Upper lobe of left lung (tissue), 6 donors: ENCODE results near the gene CNPY4. TPM values are rescaled to one million over a fixed set of nuclear protein-coding genes. Genes with fewer than 3 reads are reported as not detected.

ENCODE experiments used
- ATAC-seq, 2 donors: fragments of 200-7000 bp; cut with Tn5 transposase; one replicate each; pipeline ENCODE4 v1.9.1; 2022; ENCODE audit warnings: mild to moderate bottlenecking in 2 of 2, moderate library complexity in 2 of 2; ENCODE audit not compliant: low FRiP score in 2 of 2
- DNase-seq, 2 donors: peaks; one replicate each; pipeline ENCODE4 v3.0.0-alpha.2; 2019 to 2020
- H3K27ac ChIP-seq, 4 donors: fragments of 200-600 bp; sonication (generic); one replicate each; pipeline ENCODE4 v1.5.1; 2016 to 2019
- H3K27me3 ChIP-seq, 4 donors: fragments of 200-600 bp; sonication (generic); one replicate each; pipeline ENCODE4 v1.5.1; 2017 to 2019
- H3K36me3 ChIP-seq, 4 donors: fragments of 200-600 bp; sonication (generic); one replicate each; pipeline ENCODE4 v1.5.1; 2016 to 2019
- H3K4me1 ChIP-seq, 4 donors: fragments of 200-600 bp; sonication (generic); one replicate each; pipeline ENCODE4 v1.5.1; 2018 to 2019
- H3K4me3 ChIP-seq, 4 donors: fragments of 200-600 bp; sonication (generic); one replicate each; pipeline ENCODE4 v1.5.1; 2017 to 2019; ENCODE audit warnings: mild to moderate bottlenecking in 2 of 4, moderate library complexity in 1 of 4
- H3K9me3 ChIP-seq, 4 donors: fragments of 200-600 bp; sonication (generic); one replicate each; pipeline ENCODE4 v1.5.1; 2018 to 2019
- CTCF ChIP-seq, 6 experiments: fragments of 450-650 bp in 4 of 6; fragments of 200-600 bp in 2 of 6; sonication (generic) in 2 of 6; IDR thresholded peaks; one replicate each; pipeline ENCODE4 v1.5.1; 2016 to 2019; ENCODE audit warnings: antibody characterized with exemption in 6 of 6
- EP300 ChIP-seq, 4 donors: sonication (generic); formaldehyde crosslinking; IDR thresholded peaks; one replicate each; pipeline ENCODE4 v1.5.1; 2017; ENCODE audit warnings: antibody characterized with exemption in 4 of 4, control low read depth in 2 of 4
- POLR2A ChIP-seq, 4 donors: fragments of 450-650 bp; IDR thresholded peaks; one replicate each; pipeline ENCODE4 v1.5.1; 2016 to 2017; ENCODE audit warnings: antibody characterized with exemption in 4 of 4, mild to moderate bottlenecking in 2 of 4
- POLR2AphosphoS5 ChIP-seq, 2 donors: sonication (generic); formaldehyde crosslinking; IDR thresholded peaks; one replicate each; pipeline ENCODE4 v1.5.1; 2017; ENCODE audit warnings: antibody characterized with exemption in 2 of 2
- WGBS, 2 donors: methylation state at CpG; one replicate each; pipeline ENCODE4 v1.1.5; 2017 to 2018; 5-methylcytosine and 5-hydroxymethylcytosine counted together
- total RNA-seq, 6 donors: library from RNA; depleted of rRNA in 4 of 6; stranded (reverse); fragments of >200 nt in 4 of 6; gene quantifications; one replicate each; pipeline versions ENCODE4 v1.1.0 to v1.2.1, GENCODE V29; 2016 to 2021
- donor health status: DM: no; HTN: no; CAD: no; lungs with moderate emphysema.
- donor health status: DM: no; HTN: yes; CAD: no; lungs with severe emphysema.

The CNPY4 gene
- total RNA-seq, 6 donors from 2014 or later: 2.9 to 14.6 (median 6.5) TPM

GRCh38 chr7:100101016-100101862 is 18.2 kb upstream of the CNPY4 start, which contains the start of the genes AP4M1 and MCM7:
Gene AP4M1, plus strand, starts transcription at chr7:100101643. Its CDS starts 72 bp downstream, at chr7:100101715.
Gene MCM7, minus strand, starts transcription at chr7:100101397. Its CDS starts 103 bp downstream, at chr7:100101294.
- Histone ChIP-seq H3K27me3 (no peaks in the 10 kb centered on the region), H3K9me3 (no peaks in the 10 kb centered on the region), H3K27ac (peak within 1 kb of the TSS; percentile 93 to 99 (median 95)), H3K4me3 (peak within 1 kb of the TSS; percentile 75 to 100 (median 86)), H3K4me1 (peaks cover 19 to 30% (median 21%) of the 10 kb centered on the region in 4 donors), H3K36me3 (peaks cover 22 to 66% (median 54%) of the 10 kb centered on the region in 4 donors)
- peak; percentile 75 to 87 for TF ChIP-seq POLR2AphosphoS5 (IDR thresholded peaks at IDR 0.05)
- TF ChIP-seq CTCF (IDR thresholded peaks at IDR 0.05): no peak
- TF ChIP-seq POLR2A (IDR thresholded peaks at IDR 0.05): peak in 1 of 4 donors; percentile 41
- no peak for TF ChIP-seq EP300 (IDR thresholded peaks at IDR 0.05)
- ATAC-seq: peak; percentile 97 to 98
- peak; percentile 98 to 99 for DNase-seq
- WGBS, 2 donors: 0% methylated on average over 34 to 37 of the region's 80 CpGs

- 91 to 92% methylated on average over 15 to 17 of the region's 17 CpGs for WGBS, 2 donors
- TF ChIP-seq CTCF (IDR thresholded peaks at IDR 0.05): no peak
- TF ChIP-seq POLR2AphosphoS5 (IDR thresholded peaks at IDR 0.05): no peak
- no peak for TF ChIP-seq POLR2A (IDR thresholded peaks at IDR 0.05)
- no peak for TF ChIP-seq EP300 (IDR thresholded peaks at IDR 0.05)
- H3K4me1 ChIP-seq: peaks cover 19 to 30% (median 21%) of the 10 kb centered on the region in 4 donors
- H3K27me3 ChIP-seq: no peaks in the 10 kb centered on the region
- ATAC-seq: no peak
- no peaks in the 10 kb centered on the region for H3K9me3 ChIP-seq
- no peak for DNase-seq
- peaks cover 7 to 66% (median 53%) of the 10 kb centered on the region in 4 donors for H3K36me3 ChIP-seq
- H3K4me3 ChIP-seq: no peak overlapping the region
- peak overlapping the region in 1 of 4 donors; percentile 93 for H3K27ac ChIP-seq
Observed at GRCh38 chr7:100102950-100103840, 16.2 kb upstream of the CNPY4 start.

- DNase-seq (no peak), ATAC-seq (no peak)
- WGBS, 2 donors: 96 to 100% methylated on average over 4 of the region's 4 CpGs
- H3K27ac ChIP-seq: no peak overlapping the region
- peaks cover 7 to 15% (median 9%) of the 10 kb centered on the region in 4 donors for H3K4me1 ChIP-seq
- H3K9me3 ChIP-seq: no peaks in the 10 kb centered on the region
- H3K27me3 ChIP-seq: no peaks in the 10 kb centered on the region
- TF ChIP-seq CTCF (IDR thresholded peaks at IDR 0.05): no peak
- TF ChIP-seq POLR2A (IDR thresholded peaks at IDR 0.05): no peak
- no peak for TF ChIP-seq POLR2AphosphoS5 (IDR thresholded peaks at IDR 0.05)
- no peak for TF ChIP-seq EP300 (IDR thresholded peaks at IDR 0.05)
- H3K4me3 ChIP-seq: no peak overlapping the region
- H3K36me3 ChIP-seq: peaks cover 5 to 74% (median 56%) of the 10 kb centered on the region in 4 donors
Observed at GRCh38 chr7:100105534-100105933, 13.9 kb upstream of the CNPY4 start.

- DNase-seq: no peak
- no peak for ATAC-seq
- Histone ChIP-seq H3K4me3 (no peak overlapping the region), H3K9me3 (no peaks in the 10 kb centered on the region), H3K27ac (no peak overlapping the region), H3K27me3 (no peaks in the 10 kb centered on the region), H3K36me3 (peaks cover 9 to 83% (median 66%) of the 10 kb centered on the region in 4 donors), H3K4me1 (peaks cover 7 to 11% (median 7%) of the 10 kb centered on the region in 4 donors)
- WGBS, 2 donors: 91% methylated on average over 17 of the region's 17 CpGs
- no peak for TF ChIP-seq CTCF (IDR thresholded peaks at IDR 0.05)
- TF ChIP-seq POLR2A (IDR thresholded peaks at IDR 0.05): no peak
- TF ChIP-seq EP300 (IDR thresholded peaks at IDR 0.05): no peak
- no peak for TF ChIP-seq POLR2AphosphoS5 (IDR thresholded peaks at IDR 0.05)
Observed at GRCh38 chr7:100106633-100107032, 12.8 kb upstream of the CNPY4 start.
